HG03342 (cell line): ENCODE results near the gene EGF.
"Not testable (repeated sequence)": the region's sequence is repeated elsewhere in the genome, so short reads cannot be mapped to it uniquely, and the experiment has no call there.

Experiments used
- ATAC-seq: cut with Tn5 transposase; IDR thresholded peaks from one replicate; pipeline ENCODE4 v1.9.1; 2021; ENCODE audit warnings: mild to moderate bottlenecking, moderate library complexity; ENCODE audit not compliant: unreplicated experiment

The EGF gene

GRCh38 chr4:109913596-109914241 lies 1.0 kb downstream of the EGF start:
- no peak for ATAC-seq

DNA sequence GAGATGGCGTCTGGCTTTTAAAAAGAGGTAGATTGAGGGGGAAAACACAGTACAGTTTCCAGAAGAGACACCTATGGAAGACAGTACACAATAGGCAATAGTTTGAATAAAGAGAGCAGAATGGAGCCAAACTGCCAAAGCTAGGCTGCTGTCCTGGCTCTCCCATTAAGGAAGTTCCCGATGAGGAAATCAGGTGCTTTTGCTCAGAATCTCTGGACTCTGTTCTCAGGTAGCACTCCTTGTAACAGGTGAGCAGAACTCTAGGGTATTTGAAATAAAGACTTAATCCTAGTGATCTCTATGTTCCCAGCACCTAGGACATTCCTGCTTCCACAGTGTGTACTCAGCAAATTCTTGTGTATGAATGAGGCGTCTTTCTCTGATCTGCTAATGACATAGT lies 1.6 kb downstream of the EGF start:
- no peak for ATAC-seq

- no peak for ATAC-seq
Measured at GRCh38 chr4:109915385-109916026, 2.8 kb downstream of the EGF start.

DNA sequence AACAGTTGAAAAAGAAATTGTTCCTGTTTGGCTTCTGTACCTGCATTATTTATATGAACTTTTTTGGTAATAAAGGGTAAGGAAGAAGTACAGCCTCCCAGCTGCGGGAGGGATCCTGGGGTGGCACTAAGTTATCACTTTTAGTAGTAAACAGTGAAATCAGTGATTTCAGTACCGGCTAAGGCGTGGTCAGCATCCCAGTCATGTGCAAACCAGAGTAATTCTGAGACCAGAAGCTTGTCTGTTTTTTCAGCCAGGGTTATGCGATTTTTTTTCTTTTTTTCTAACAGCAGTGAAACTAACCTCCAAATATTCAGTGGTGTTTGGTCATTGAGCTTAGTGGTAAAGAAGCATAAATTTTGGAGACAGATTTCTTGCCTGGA lies 3.3 kb downstream of the EGF start:
- ATAC-seq = no peak

DNA sequence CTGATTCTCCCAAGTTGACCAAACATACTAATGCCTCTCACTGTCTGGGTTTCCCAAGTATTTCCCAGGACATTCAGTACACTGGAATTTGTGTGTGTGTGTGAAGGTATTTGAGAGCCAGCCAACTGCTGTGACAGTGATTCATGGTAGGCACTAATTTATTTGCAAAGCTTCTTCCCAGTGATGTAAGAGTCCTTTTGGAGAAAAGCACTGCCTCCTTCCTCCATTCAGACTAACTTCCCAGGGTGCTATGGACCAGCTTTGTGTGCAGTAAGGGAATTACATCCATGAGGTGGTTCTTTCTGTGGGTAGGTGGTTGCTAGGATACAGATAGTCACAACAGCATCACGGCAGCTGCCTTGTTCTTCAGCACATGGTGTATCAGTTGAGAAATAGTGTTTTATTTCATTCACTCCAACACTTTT lies 8.7 kb downstream of the EGF start:
- no peak for ATAC-seq

- ATAC-seq = no peak
Measured at GRCh38 chr4:109925396-109925795, 12.7 kb downstream of the EGF start.

- no peak for ATAC-seq
Measured at GRCh38 chr4:109928327-109929045, 15.8 kb downstream of the EGF start.

- ATAC-seq = no peak
Measured at GRCh38 chr4:109930464-109930863, 17.8 kb downstream of the EGF start.

- ATAC-seq = no peak
Measured at GRCh38 chr4:109930872-109931271, 18.2 kb downstream of the EGF start.

DNA sequence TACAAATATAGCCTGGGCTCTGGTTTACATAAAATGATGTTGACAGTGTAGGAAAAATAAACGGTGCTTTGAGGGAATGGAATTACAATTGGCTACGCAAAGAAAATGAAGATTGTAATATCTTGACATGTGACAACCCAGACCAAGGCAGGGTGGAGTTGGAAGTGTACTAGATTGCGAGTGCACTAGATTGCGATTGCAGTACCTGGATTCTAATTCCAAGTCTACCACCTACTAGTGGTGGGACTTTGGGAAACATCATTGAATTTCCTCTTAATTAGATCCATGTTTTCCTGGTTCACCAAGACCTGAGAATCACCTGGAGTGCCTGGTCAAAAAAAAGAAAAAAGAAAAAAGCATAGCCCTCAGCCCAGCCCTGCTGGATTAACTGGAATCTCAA lies 18.6 kb downstream of the EGF start:
- ATAC-seq = no peak

DNA sequence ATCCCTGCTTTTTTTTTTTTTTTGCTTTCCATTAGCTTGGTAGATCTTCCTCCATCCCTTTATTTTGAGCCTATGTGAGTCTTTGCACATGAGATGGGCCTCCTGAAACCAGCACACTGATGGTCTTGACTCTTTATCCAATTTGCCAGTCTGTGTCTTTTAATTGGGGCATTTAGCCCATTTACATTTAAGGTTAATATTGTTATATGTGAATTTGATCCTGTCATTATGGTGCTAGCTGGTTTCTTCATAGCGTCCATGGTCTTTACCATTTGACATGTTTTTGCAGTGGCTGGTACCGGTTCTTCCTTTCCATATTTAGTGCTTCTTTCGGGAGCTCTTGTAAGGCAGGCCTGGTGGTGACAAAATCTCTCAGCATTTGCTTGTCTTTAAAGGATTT lies 24.7 kb downstream of the EGF start:
- not testable (repeated sequence) for ATAC-seq

DNA sequence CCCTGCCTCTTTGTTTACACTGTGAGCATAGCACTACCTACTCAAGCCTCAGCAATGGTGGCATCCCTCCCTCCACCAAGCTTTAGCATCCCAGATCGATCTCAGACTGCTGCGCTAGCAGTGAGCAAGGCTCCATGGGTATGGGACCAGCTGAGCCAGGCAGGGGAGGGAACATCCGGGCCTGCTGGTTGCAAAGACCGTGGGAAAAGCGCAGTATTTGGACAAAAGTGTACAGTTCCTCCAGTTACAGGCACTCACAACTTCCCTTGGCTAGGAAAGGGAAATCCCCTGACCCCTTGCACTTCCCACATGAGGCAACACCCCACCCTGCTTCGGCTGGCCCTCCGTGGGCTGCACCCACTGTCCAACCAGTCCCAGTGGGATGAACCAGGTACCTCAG lies 26.5 kb downstream of the EGF start:
- no peak for ATAC-seq

GRCh38 chr4:109942292-109942926 lies 29.7 kb downstream of the EGF start:
- no peak for ATAC-seq

- no peak for ATAC-seq
Measured at GRCh38 chr4:109943745-109944144, 31.1 kb downstream of the EGF start.

GRCh38 chr4:109944591-109944990 lies 31.9 kb downstream of the EGF start:
- ATAC-seq = no peak

DNA sequence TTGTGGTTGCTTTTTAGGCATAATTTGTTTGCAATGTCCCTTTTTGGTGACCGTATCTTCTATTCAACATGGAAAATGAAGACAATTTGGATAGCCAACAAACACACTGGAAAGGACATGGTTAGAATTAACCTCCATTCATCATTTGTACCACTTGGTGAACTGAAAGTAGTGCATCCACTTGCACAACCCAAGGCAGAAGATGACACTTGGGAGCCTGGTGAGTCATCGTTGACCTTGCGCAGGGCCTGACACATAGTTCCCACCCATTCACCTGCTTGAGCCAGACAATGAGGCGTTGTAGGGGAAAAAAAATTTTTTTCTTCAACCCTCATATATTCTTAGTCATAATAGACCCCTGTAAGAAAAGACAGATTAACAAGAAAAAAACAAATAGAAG lies 32.4 kb downstream of the EGF start:
- ATAC-seq = no peak

GRCh38 chr4:109946120-109946519 lies 33.4 kb downstream of the EGF start:
- ATAC-seq = no peak

GRCh38 chr4:109947457-109947856 lies 34.8 kb downstream of the EGF start:
- ATAC-seq = no peak

GRCh38 chr4:109947918-109948317 lies 35.2 kb downstream of the EGF start:
- no peak for ATAC-seq

- ATAC-seq = not testable (repeated sequence)
Measured at GRCh38 chr4:109949099-109949718, 36.5 kb downstream of the EGF start.

- ATAC-seq = no peak
Measured at GRCh38 chr4:109952612-109953011, 39.9 kb downstream of the EGF start.
